Measurements from ENCODE around the gene HOXC4. TPM values are rescaled to one million over a fixed set of nuclear protein-coding genes. Genes with fewer than 3 reads are reported as not detected.

The HOXC4 gene
- under 1 TPM; 0.15 to 0.23 TPM for total RNA-seq

- peak within 1 kb of the TSS; percentile 56 for H3K4me3 Mint-ChIP-seq
- POLR2A ChIA-PET = no interaction called here
These were observed at the start of gene HOXC4 for GRCh38 chr12:54053751-54054741. TSS of gene HOXC4 (plus strand) at chr12:54053835. CDS start at chr12:54053923, 88 bp downstream.

GRCh38 chr12:54004063-54004840 is 49.4 kb upstream of the HOXC4 start:
- no peak for DNase-seq
- H3K27ac Mint-ChIP-seq = no peak overlapping the region
- H3K9me3 Mint-ChIP-seq = no peaks in the 10 kb centered on the region
- H3K4me3 Mint-ChIP-seq = no peak overlapping the region
- POLR2A ChIA-PET = no interaction called here
- peaks cover under 1% of the 10 kb centered on the region for H3K36me3 Mint-ChIP-seq (ENCODE audit: low read depth)
- CTCF ChIA-PET = interaction anchor here (0.9 to 7.0 kb wide), 8 partner anchors 13 to 211 kb away, joined by 3 to 74 read pairs (median 6); partner anchors contain the start of genes HOXC10, HOXC5 and SMUG1
- H3K27me3 Mint-ChIP-seq = peaks cover 93% of the 10 kb centered on the region
- H3K4me1 Mint-ChIP-seq = peaks cover 22% of the 10 kb centered on the region

More at GRCh38 chr12:54053751-54054741, at the start of gene HOXC4:
- CTCF ChIA-PET = interaction anchor here (0.6 to 3.3 kb wide), 7 partner anchors 11 to 308 kb away, joined by 3 to 18 read pairs (median 3); partner anchors contain the start of genes HOXC5 and HOXC8
- no peak within 1 kb of the TSS for H3K27ac Mint-ChIP-seq
- H3K4me1 Mint-ChIP-seq = peaks cover 21% of the 10 kb centered on the region
- no peaks in the 10 kb centered on the region for H3K9me3 Mint-ChIP-seq
- no peak for DNase-seq
- peaks cover 91% of the 10 kb centered on the region for H3K27me3 Mint-ChIP-seq
- H3K36me3 Mint-ChIP-seq (ENCODE audit: low read depth) = no peaks in the 10 kb centered on the region

- POLR2A ChIA-PET = no interaction called here
These were observed 48.6 kb upstream of the HOXC4 start for GRCh38 chr12:54004841-54005530.

GRCh38 chr12:54005531-54005852 is 48.1 kb upstream of the HOXC4 start:
- Mint-ChIP-seq H3K4me1 (peaks cover 23% of the 10 kb centered on the region), H3K4me3 (no peak overlapping the region), H3K9me3 (no peaks in the 10 kb centered on the region), H3K36me3 (ENCODE audit: low read depth) (peaks cover 3% of the 10 kb centered on the region), H3K27me3 (peaks cover 95% of the 10 kb centered on the region), H3K27ac (no peak overlapping the region)
- ChIA-PET CTCF (interaction anchor here (0.6 to 7.0 kb wide), 20 partner anchors 9 to 492 kb away, joined by 3 to 74 read pairs (median 5); partner anchors contain the start of genes HOXC10, HOXC5, NCKAP1L and SMUG1), POLR2A (interaction anchor here (0.8 to 1.0 kb wide), 2 partner anchors 47 to 196 kb away, joined by 3 read pairs; no protein-coding TSS in a partner anchor)
- no peak for DNase-seq

More at GRCh38 chr12:54004841-54005530, 48.6 kb upstream of the HOXC4 start:
- Mint-ChIP-seq H3K9me3 (no peaks in the 10 kb centered on the region), H3K36me3 (ENCODE audit: low read depth) (peaks cover 3% of the 10 kb centered on the region), H3K27ac (no peak overlapping the region), H3K4me1 (peaks cover 25% of the 10 kb centered on the region), H3K27me3 (peaks cover 93% of the 10 kb centered on the region), H3K4me3 (no peak overlapping the region)
- CTCF ChIA-PET = interaction anchor here (0.9 to 7.0 kb wide), 18 partner anchors 9 to 493 kb away, joined by 3 to 74 read pairs (median 6); partner anchors contain the start of genes HOXC10, HOXC5, NCKAP1L and SMUG1
- no peak for DNase-seq

GRCh38 chr12:54005853-54006558 is 47.6 kb upstream of the HOXC4 start:
- Mint-ChIP-seq H3K4me3 (peak overlapping the region; percentile 66), H3K4me1 (peaks cover 25% of the 10 kb centered on the region), H3K36me3 (ENCODE audit: low read depth) (peaks cover 3% of the 10 kb centered on the region), H3K27ac (no peak overlapping the region), H3K27me3 (peaks cover 95% of the 10 kb centered on the region), H3K9me3 (no peaks in the 10 kb centered on the region)
- peak; percentile 85 for DNase-seq
- ChIA-PET POLR2A (interaction anchor here (0.8 to 1.5 kb wide), 3 partner anchors 46 to 202 kb away, joined by 3 to 4 read pairs (median 3); no protein-coding TSS in a partner anchor), CTCF (interaction anchor here (0.6 to 7.0 kb wide), 20 partner anchors 10 to 492 kb away, joined by 3 to 74 read pairs (median 5); partner anchors contain the start of genes HOXC10, HOXC5, NCKAP1L and SMUG1)

GRCh38 chr12:54006559-54007220 is 46.9 kb upstream of the HOXC4 start:
- POLR2A ChIA-PET = interaction anchor here (0.8 to 1.5 kb wide), 3 partner anchors 45 to 201 kb away, joined by 3 to 4 read pairs (median 4); no protein-coding TSS in a partner anchor
- H3K27me3 Mint-ChIP-seq = peaks cover 95% of the 10 kb centered on the region
- no peak overlapping the region for H3K27ac Mint-ChIP-seq
- H3K9me3 Mint-ChIP-seq = no peaks in the 10 kb centered on the region
- peaks cover 31% of the 10 kb centered on the region for H3K4me1 Mint-ChIP-seq
- H3K36me3 Mint-ChIP-seq (ENCODE audit: low read depth) = peaks cover 3% of the 10 kb centered on the region
- DNase-seq = no peak
- peak overlapping the region; percentile 66 for H3K4me3 Mint-ChIP-seq
- CTCF ChIA-PET = interaction anchor here (0.6 to 7.0 kb wide), 17 partner anchors 11 to 491 kb away, joined by 3 to 74 read pairs (median 6); partner anchors contain the start of genes HOXC10, HOXC5, NCKAP1L and SMUG1

- DNase-seq = no peak
- Mint-ChIP-seq H3K4me3 (no peak overlapping the region), H3K9me3 (no peaks in the 10 kb centered on the region), H3K36me3 (ENCODE audit: low read depth) (peaks cover 3% of the 10 kb centered on the region), H3K4me1 (peaks cover 29% of the 10 kb centered on the region), H3K27me3 (peaks cover 94% of the 10 kb centered on the region), H3K27ac (no peak overlapping the region)
- ChIA-PET POLR2A (interaction anchor here (1.1 kb wide), 1 partner anchor 184 kb away, joined by 4 read pairs; no protein-coding TSS in a partner anchor), CTCF (interaction anchor here (1.0 to 7.0 kb wide), 8 partner anchors 9 to 207 kb away, joined by 4 to 74 read pairs (median 13); partner anchors contain the start of genes HOXC10, HOXC5 and SMUG1)
These were observed 45.9 kb upstream of the HOXC4 start for GRCh38 chr12:54007538-54008259.

- ChIA-PET CTCF (interaction anchor here (1.0 to 7.0 kb wide), 7 partner anchors 14 to 206 kb away, joined by 3 to 74 read pairs (median 12); partner anchors contain the start of genes HOXC10, HOXC5 and SMUG1), POLR2A (interaction anchor here (1.1 kb wide), 1 partner anchor 183 kb away, joined by 4 read pairs; no protein-coding TSS in a partner anchor)
- H3K27ac Mint-ChIP-seq = no peak overlapping the region
- DNase-seq = no peak
- H3K4me1 Mint-ChIP-seq = peaks cover 29% of the 10 kb centered on the region
- H3K9me3 Mint-ChIP-seq = no peaks in the 10 kb centered on the region
- H3K4me3 Mint-ChIP-seq = no peak overlapping the region
- peaks cover 3% of the 10 kb centered on the region for H3K36me3 Mint-ChIP-seq (ENCODE audit: low read depth)
- peaks cover 94% of the 10 kb centered on the region for H3K27me3 Mint-ChIP-seq
These were observed 45.4 kb upstream of the HOXC4 start for GRCh38 chr12:54008260-54008552.

GRCh38 chr12:54009171-54010052 is 44.2 kb upstream of the HOXC4 start:
- Mint-ChIP-seq H3K4me1 (peaks cover 29% of the 10 kb centered on the region), H3K36me3 (ENCODE audit: low read depth) (peaks cover 3% of the 10 kb centered on the region), H3K4me3 (peak overlapping the region; percentile 24), H3K27me3 (peaks cover 95% of the 10 kb centered on the region), H3K9me3 (no peaks in the 10 kb centered on the region), H3K27ac (peak overlapping the region; percentile 52)
- CTCF ChIA-PET = interaction anchor here (0.6 to 7.0 kb wide), 10 partner anchors 13 to 266 kb away, joined by 3 to 74 read pairs (median 6); partner anchors contain the start of genes HOXC10, HOXC5 and SMUG1
- no peak for DNase-seq
- POLR2A ChIA-PET = interaction anchor here (0.9 to 1.7 kb wide), 4 partner anchors 8 to 209 kb away, joined by 3 to 4 read pairs (median 4); partner anchors contain the start of gene HOXC5

Measured in activated CD4-positive, alpha-beta memory T cell treated with anti-CD3 and anti-CD28 coated beads, Interleukin-2, amount 10 ng/mL, durations not matched to agents 7 days and 5 days (primary cell).